ENCODE data around the gene APOBEC3A.
A peak's percentile ranks its signal among the peaks of the same experiment; 100 is the strongest.
"Not testable (repeated sequence)": the region's sequence is repeated elsewhere in the genome, so short reads cannot be mapped to it uniquely, and the experiment has no call there.

The APOBEC3A gene

DNA sequence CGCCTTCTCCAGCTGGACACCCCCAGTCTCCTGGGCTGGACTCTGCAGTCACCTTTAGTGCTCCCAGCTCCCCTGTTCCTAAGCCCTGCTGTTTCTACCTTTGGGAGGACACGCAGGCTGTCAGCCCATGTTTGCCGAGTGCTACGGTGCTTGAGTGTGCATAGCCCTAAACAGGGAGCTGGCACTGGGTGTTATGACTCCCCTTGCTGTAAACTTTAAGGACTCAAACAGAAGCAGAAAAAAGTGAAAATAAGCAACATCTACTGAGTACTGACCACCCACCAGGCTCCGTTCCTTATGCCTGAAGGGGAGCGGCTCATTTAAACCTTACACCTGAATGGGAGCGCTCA lies 17.4 kb downstream of the APOBEC3A start:
- in situ Hi-C loops (cut with MboI; ENCODE audit: low sequenced_read_pairs, unreplicated experiment): no loop called here
- no peak for TF ChIP-seq CTCF (IDR thresholded peaks at IDR 0.05; ENCODE audit: borderline replicate concordance, control extremely low read depth, extremely low read depth, insufficient read depth, missing control alignments)
- no peak for DNase-seq (ENCODE audit: low spot score)

DNA sequence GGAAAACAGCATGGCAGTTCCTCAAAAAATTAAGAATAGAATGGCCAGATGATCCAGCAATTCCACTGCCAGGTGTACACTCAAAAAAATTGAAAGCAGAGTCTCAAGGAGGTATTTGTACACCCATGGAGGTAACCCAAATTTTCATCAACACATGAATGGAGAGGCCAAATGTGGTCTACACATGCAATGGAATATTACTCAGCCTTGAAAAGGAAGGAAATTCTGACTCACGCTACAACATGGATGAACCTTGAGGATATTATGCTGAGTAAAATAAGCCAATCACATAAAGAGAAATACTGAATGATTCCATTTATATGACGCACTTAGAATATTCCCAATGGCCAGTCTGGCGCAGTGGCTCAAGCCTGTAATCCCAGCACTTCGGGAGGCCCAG lies 19.9 kb downstream of the APOBEC3A start:
- DNase-seq (ENCODE audit: low spot score); in situ Hi-C loops (cut with MboI; ENCODE audit: low sequenced_read_pairs, unreplicated experiment): not testable (repeated sequence)

DNA sequence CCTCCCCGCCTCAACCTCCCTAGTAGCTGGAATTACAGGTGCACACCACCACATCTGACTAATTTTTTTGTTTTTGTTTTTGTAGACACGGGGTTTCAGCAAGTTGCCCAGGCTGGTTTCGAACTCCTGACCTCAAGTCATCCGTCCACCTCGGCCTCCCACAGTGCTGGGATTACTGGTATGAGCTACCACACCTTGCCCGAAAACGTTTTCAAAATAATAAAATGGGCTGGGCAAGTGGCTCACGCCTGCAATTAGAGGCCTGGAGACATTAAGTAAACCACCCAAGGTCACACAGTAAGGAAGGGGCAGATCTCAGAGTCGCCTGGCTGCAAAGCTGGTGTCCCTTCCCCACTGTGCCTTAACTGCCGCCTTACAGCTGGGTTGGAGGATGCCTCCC lies 23.2 kb downstream of the APOBEC3A start:
- in situ Hi-C loops (cut with MboI; ENCODE audit: low sequenced_read_pairs, unreplicated experiment); DNase-seq (ENCODE audit: low spot score): not testable (repeated sequence)

DNA sequence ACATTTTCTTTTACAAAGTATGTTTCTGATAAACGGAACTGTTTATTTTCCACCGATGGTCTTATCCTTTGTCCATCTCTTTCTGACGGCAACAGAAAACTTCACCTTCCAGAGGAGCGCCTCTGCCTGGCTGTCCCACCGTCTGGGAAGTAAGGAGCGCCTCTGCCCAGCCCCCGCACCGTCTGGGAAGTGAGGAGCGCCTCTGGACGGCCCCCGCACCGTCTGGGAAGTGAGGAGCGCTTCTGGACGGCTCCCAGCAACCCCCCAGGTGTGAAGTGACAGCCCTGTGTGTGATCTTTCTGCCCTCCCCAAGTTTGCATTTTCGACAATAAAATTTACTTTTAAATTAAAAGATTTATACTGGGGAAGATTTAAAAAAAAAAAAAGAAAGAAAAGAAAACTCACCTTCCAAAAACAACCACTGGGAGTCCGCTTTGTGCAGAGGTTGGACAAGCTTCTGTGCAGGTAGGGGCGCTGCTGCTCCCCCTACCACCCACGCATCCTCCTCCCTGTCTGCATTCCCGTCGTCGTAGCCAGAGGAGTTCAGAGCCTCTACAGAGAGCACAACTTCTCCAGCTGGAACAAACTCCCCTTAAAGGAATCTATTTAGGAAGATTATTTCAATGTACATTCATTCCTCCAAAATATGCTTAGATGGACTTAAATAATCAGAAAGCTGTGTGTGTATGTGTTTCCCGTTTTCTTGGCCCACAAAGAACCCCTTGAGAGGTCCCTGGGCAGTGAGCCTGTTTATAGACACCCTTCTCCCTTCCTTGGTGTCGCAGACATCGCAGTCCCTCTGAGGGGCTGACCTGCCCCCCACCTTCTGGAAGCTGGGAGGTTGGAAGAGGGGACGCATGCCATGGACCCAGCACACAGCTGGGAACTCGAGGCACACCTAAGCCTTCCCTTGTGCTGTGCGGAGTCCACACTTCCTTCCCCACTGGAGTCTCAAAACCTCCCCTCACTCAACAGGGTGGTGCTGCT lies 23.9 kb downstream of the APOBEC3A start:
- no peak for TF ChIP-seq CTCF (IDR thresholded peaks at IDR 0.05; ENCODE audit: borderline replicate concordance, control extremely low read depth, extremely low read depth, insufficient read depth, missing control alignments)
- in situ Hi-C loops (cut with MboI; ENCODE audit: low sequenced_read_pairs, unreplicated experiment): no loop called here
- peak; percentile 59 for DNase-seq (ENCODE audit: low spot score)

GRCh38 chr22:38981992-38982927 lies 24.9 kb downstream of the APOBEC3A start, which contains the start of gene APOBEC3B:
TSS of gene APOBEC3B (plus strand) at chr22:38982347. CDS start at chr22:38982454, 107 bp downstream.
- in situ Hi-C loops (cut with MboI; ENCODE audit: low sequenced_read_pairs, unreplicated experiment): no loop called here
- DNase-seq (ENCODE audit: low spot score): peak; percentile 93

GRCh38 chr22:38984224-38984623 lies 26.8 kb downstream of the APOBEC3A start:
- no peak for TF ChIP-seq CTCF (IDR thresholded peaks at IDR 0.05; ENCODE audit: borderline replicate concordance, control extremely low read depth, extremely low read depth, insufficient read depth, missing control alignments)
- DNase-seq (ENCODE audit: low spot score): peak; percentile 12
- in situ Hi-C loops (cut with MboI; ENCODE audit: low sequenced_read_pairs, unreplicated experiment): no loop called here

More at GRCh38 chr22:38981992-38982927, 24.9 kb downstream of the APOBEC3A start, which contains the start of gene APOBEC3B:
- no peak for TF ChIP-seq CTCF (IDR thresholded peaks at IDR 0.05; ENCODE audit: borderline replicate concordance, control extremely low read depth, extremely low read depth, insufficient read depth, missing control alignments)

DNA sequence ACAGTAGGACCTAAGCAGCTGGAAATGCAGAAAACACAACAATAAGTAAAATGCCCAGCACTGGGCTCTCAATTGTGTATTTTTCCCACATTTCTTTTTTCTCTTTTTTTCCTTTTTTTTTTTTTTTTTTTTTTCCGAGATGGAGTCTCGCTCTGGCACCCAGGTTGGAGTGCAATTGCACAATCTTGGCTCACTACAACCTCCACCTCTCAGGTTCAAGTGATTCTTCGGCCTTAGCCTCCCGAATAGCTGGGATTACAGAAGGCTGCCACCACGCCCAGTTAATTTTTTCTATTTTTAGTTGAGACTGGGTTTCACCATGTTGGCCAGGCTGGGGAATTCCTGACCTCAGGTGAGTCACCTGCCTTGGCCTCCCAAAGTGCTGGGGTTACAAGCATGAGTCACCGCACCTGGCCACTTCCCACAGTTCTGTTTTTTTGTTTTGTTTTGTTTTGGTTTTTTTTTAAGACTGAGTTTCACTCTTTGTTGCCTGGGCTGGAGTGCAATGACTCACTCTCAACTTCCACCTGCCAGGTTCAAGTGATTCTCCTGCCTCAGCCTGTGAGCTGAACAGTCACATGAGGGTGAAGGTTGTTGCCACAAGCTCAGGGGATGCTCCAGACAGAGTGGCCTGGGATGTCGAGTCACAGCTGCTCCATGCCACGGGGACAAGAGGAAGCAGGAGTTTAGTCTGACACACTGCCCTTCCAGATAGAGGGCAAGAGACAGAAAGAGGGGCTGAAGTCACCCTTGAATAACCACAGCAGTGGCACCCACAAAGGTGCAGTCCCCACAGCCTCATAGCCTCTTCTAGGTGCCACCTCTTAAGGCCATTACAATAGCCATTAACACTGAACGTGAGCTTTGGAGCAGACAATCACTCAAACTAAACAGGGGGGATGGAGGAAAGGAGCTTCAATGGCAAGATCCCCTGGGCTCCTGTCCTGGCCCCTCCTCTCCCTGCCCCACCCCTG lies 27.7 kb downstream of the APOBEC3A start:
- peak; percentile 65 for DNase-seq (ENCODE audit: low spot score)
- in situ Hi-C loops (cut with MboI; ENCODE audit: low sequenced_read_pairs, unreplicated experiment): not testable (repeated sequence)

Data from GM13976 (cell line).